ENCODE measurements around the gene GMDS.

GRCh38 chr6:1667805-1668175 lies 577.6 kb downstream of the GMDS start:
- TF ChIP-seq CTCF (IDR thresholded peaks at IDR 0.05) = no peak
- 0 out of 4 replicates have a peak, but pooled peaks of 1 of the 2 experiments have one; percentile 18 for TF ChIP-seq EP300 (IDR thresholded peaks at IDR 0.05; ENCODE audit: borderline replicate concordance in 1 of 2, low read depth in 1 of 2, low read length in 1 of 2)
- no peak for TF ChIP-seq POLR2AphosphoS5 (IDR thresholded peaks at IDR 0.05; ENCODE audit: low read depth, low read length)
- TF ChIP-seq, protein P1, sequence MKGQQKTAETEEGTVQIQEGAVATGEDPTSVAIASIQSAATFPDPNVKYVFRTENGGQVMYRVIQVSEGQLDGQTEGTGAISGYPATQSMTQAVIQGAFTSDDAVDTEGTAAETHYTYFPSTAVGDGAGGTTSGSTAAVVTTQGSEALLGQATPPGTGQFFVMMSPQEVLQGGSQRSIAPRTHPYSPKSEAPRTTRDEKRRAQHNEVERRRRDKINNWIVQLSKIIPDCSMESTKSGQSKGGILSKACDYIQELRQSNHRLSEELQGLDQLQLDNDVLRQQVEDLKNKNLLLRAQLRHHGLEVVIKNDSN (IDR thresholded peaks at IDR 0.05; ENCODE audit: borderline replicate concordance, low read depth) = no peak

Data from SK-N-SH (cell line).